Stimulated activated CD8-positive, alpha-beta memory T cell treated with anti-CD3 and anti-CD28 coated beads, Interleukin-7, amount 100 ng/mL, for 1 hour (primary cell): Measurements from ENCODE around the gene POLE3.
A peak's percentile ranks its signal among the peaks of the same experiment; 100 is the strongest.
"Not testable (repeated sequence)": the region's sequence is repeated elsewhere in the genome, so short reads cannot be mapped to it uniquely, and the experiment has no call there.

ENCODE experiments used
- DNase-seq, 2 donors: peaks; one replicate each; pipeline ENCODE4 v3.0.0-alpha.2; 2020; ENCODE audit warnings: low read depth in 2 of 2

The POLE3 gene

GRCh38 chr9:113403646-113404045, 6.8 kb downstream of the POLE3 start:
- no peak for DNase-seq

GRCh38 chr9:113401027-113401792, 9.3 kb downstream of the POLE3 start, which contains the start of gene ALAD:
Gene ALAD (minus strand): TSS chr9:113401284. CDS start chr9:113393559, 7,725 bp downstream.
- DNase-seq = peak; percentile 98 to 99

- DNase-seq = no peak
Observed at GRCh38 chr9:113399646-113400200, 10.8 kb downstream of the POLE3 start.

DNA sequence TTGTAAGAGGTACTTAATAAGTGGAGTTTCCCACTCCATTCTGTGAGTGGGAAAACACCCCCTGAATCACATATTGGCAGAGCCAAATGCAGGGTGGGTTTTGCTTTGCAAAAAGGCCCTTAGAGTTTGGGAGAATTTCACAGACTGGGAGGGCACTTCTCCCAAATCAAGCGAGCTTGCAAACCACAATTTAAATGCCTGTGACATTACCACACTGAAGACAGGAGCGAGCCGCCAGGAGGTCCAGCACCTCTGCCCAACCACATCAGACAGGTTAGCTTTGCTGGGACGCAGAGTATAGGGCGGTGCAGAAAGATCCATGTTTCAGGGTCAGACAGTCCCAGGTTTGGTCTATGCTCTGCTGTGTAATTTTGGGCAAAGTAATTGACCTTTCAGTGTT, 11.7 kb downstream of the POLE3 start:
- no peak for DNase-seq

GRCh38 chr9:113397203-113397631, 13.3 kb downstream of the POLE3 start:
- DNase-seq = no peak

DNA sequence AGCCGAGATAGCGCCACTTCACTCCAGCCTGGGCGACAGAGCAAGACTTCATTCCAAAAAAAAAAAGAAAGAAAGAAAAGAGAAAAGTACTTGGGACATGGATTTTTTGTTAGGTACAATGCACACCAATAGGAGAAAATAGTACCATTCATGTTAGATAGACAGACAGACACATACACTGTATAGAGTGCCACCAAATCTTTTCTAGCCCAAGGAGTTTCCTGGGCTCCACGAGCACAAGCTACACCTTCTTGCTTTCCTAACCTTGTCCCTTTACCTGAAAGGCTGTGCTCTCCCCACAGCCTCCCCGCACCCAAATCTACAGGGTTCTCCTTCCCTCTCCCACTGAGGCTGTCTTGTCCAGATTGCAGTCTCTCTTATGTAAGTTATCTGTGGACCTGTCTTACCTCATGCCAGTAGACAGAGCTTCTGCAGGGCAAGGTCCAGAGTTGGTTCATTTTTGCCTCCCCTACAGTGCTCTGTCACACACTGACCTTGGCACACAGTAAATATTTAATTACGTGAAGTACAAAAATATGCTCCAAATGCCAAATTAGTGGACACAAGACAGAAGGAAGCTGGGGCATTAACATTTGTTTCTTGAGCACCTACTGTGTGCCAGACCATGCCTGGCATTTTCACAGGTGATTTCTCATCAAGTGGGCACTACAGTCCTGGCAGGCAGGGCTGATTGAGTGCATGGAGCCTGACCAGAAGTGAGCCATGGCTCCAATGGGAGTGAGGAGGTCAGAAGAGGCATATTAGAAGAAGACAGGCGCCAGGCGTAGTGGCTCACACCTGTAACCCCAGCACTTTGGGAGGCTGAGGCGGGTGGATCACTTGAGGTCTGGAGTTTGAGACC, 15.2 kb downstream of the POLE3 start:
- no peak for DNase-seq

DNA sequence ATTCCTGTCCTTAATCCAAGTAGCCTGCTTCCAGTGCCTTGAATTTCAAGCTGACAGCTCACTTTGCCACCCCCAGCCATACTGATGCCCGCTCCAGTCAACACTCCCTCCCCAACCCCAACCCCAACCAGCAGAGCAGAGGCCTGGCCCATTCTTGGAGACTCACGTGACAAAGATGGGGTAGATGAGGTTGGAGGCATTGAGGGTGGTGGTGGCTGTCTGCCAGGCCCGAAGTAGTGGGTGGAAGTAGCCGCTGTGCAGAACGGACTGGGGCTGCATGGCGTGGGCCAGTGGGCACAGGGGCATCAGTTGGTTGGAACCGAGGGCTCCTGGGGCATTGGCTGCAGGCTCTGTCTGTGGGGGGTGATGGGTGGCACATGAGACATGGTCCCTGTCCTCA, 17.2 kb downstream of the POLE3 start:
- no peak for DNase-seq

DNA sequence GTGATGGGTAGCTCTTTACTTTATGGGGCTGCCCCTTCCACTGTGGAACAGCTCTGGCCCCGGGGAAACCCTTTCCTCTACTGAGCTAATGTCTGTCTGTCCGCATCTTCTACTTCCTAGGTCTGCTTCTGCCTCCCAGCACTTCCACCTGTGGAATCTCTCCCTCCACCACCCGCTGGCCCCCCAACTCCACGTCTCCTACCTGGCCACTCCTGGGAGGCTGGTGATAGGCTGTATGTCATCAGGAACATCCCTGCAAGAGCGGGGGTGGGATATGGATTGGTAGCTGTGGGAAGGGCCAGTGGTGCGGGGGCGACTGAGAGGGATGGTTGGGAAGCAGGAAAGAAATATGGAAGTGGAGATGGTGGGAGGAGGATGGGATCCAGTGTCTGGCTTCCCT, 18.6 kb downstream of the POLE3 start:
- DNase-seq = no peak

GRCh38 chr9:113390192-113390960, 20.1 kb downstream of the POLE3 start:
- DNase-seq = no peak

GRCh38 chr9:113389451-113389850, 21.0 kb downstream of the POLE3 start:
- no peak for DNase-seq

GRCh38 chr9:113388833-113389232, 21.6 kb downstream of the POLE3 start:
- DNase-seq = no peak

DNA sequence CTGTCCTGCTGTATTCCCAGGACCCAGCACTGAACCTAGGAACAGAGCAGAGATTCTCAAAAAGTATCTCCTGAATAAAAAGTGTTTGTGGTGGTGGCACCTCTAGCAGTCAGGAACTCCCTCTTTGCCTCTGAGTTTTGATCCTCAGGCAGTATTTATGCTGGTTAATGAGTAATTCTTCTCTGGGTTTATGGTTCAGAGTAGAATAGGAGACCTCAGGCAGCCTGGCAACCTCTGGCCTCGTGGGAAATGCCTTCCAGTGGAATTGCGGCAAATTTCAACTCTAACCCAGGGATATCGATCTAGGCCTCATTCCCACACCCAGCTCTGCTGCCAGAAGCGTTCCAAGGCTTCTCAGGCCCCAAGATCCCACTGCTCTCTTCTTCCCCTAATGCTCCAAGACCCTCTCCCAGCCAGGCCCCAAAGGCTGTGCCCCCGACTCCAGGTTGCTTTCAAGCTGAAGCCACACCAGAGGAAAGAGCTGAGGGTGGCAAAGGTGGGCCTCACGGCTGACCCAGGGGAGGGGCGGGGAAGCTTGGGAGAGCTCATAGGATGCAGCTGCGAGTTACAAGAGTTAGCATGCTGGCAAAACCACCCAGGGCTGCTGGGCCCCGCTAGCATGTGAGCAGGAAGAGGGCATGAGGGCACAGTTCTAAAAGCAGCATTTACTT, 22.8 kb downstream of the POLE3 start:
- DNase-seq = no peak

- DNase-seq = no peak
Observed at GRCh38 chr9:113386571-113387393, 23.7 kb downstream of the POLE3 start.

DNA sequence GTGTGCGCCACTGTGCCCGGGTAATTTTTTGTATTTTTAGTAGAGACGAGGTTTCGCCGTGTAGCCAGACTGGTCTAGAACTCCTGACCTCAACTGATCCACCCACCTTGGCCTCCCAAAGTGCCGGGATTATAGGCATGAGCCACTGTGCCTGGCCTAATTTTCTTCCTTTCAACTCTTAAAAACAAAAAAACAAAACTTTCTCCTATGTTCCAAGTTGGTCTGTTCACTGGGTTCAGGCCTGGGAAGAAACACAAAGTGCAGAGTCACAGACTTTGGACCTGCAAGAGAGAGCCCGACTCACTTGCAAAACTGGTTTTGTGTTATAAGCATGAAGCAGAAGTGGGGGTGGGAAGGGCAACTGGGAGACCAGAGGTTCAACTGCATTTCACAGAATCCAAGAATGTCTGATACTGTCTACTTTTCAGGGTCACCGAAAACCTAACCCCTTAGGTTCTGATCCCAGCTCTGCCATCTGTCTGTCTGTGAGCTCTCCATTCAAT, 28.5 kb downstream of the POLE3 start:
- no peak for DNase-seq

DNA sequence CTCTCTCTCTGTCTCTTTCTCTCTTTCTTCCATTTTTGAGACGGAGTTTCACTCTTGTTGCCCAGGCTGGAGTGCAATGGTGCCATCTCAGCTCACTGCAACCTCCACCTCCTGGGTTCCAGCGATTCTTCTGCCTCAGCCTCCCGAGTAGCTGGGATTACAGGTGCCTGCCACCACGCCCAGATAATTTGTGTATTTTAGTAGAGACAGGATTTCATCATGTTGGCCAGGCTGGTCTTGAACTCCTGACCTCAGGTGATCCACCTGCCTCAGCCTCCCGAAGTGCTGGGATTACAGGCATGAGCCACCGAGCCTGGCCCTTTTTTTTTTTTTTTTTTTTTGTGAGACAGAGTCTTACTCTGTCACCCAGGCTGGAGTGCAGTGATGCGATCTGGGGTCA, 29.0 kb downstream of the POLE3 start:
- DNase-seq = not testable (repeated sequence)

DNA sequence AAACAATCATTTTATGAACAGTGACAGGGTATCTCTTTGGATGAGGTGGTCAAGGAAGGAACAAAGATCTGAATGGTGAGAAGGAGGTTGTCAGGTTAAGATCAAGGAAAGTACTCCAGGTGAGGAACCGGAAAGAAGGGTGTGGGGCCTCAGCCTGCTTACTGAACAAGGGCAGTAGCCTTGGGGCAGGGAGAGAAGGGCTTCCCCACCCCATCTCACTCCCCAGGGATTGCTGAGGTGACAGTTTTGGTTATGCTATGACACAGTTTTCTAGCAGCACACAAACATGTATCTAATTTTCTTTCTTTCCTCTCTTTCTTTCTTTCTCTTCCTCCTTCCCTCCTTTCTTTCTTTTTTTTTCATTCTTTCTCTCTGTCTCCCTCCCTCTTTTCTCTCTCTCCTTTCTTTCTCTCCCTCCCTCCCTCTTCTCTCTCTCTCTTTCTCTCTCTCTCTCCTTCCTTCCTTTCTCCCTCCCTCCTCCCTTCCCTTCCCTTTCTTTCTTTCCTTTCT, 29.6 kb downstream of the POLE3 start:
- no peak for DNase-seq

- DNase-seq = not testable (repeated sequence)
Observed at GRCh38 chr9:113379829-113380210, 30.7 kb downstream of the POLE3 start.

DNA sequence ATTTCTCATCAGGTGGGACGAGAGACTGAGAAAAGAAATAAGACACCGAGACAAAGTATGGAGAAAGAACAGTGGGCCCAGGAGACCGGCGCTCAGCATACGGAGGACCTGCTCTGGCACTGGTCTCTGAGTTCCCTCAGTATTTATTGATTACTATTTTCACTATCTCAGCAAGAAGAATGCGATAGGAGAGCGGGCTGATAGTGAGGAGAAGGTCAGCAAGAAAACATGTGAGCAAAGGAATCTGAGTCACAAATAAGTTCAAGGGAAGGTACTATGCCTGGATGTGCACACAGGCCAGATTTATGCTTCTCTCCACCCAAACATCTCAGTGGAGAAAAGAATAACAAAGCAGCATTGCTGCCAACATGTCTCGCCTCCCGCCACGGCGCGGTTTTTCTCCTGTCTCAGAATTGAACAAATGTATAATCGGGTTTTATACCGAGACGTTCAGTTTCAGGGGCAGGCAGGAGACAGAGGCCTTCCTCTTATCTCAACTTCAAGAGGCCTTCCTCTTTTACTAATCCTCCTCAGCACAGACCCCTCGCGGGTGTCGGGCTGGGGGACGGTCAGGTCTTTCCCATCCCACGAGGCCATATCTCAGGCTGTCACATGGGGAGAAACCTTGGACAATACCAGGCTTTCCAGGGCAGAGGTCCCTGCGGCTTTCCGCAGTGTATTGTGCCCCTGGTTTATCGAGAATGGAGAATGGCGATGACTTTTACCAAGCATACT, 31.2 kb downstream of the POLE3 start:
- DNase-seq = not testable (repeated sequence)
